NCI-H128 (cell line): Measurements from ENCODE around the gene NRCAM.
"Not testable (repeated sequence)": the region's sequence is repeated elsewhere in the genome, so short reads cannot be mapped to it uniquely, and the experiment has no call there.

ENCODE experiments used
- DNase-seq: peaks from one replicate; lab custom pipeline; 2025; ENCODE audit not compliant: unreplicated experiment; lab: John Stamatoyannopoulos, UW

The NRCAM gene

GRCh38 chr7:108455998-108456677 is at the start of gene NRCAM:
NRCAM (minus strand) TSS chr7:108456436; CDS start chr7:108240064, 216,372 bp downstream.
- DNase-seq, result peak; percentile 72

GRCh38 chr7:108504576-108504975 is 48.3 kb upstream of the NRCAM start:
- DNase-seq, result not testable (repeated sequence)

- no peak for DNase-seq
These were observed 47.1 kb upstream of the NRCAM start for GRCh38 chr7:108503112-108504026.

- no peak for DNase-seq
These were observed 43.3 kb upstream of the NRCAM start for GRCh38 chr7:108499566-108499965.

- no peak for DNase-seq
These were observed 42.2 kb upstream of the NRCAM start for GRCh38 chr7:108498481-108498880.

GRCh38 chr7:108497082-108497725 is 41.0 kb upstream of the NRCAM start:
- peak; percentile 25 for DNase-seq

- no peak for DNase-seq
These were observed 36.5 kb upstream of the NRCAM start for GRCh38 chr7:108492742-108493141.

- DNase-seq, result no peak
These were observed 32.7 kb upstream of the NRCAM start for GRCh38 chr7:108488768-108489538.

- no peak for DNase-seq
These were observed 31.4 kb upstream of the NRCAM start for GRCh38 chr7:108487646-108488045.

- DNase-seq, result no peak
These were observed 30.2 kb upstream of the NRCAM start for GRCh38 chr7:108486291-108486966.

GRCh38 chr7:108484137-108484536 is 27.9 kb upstream of the NRCAM start:
- no peak for DNase-seq

GRCh38 chr7:108480311-108480710 is 24.1 kb upstream of the NRCAM start:
- DNase-seq, result no peak

GRCh38 chr7:108479751-108480150 is 23.5 kb upstream of the NRCAM start:
- no peak for DNase-seq

- no peak for DNase-seq
These were observed 22.9 kb upstream of the NRCAM start for GRCh38 chr7:108479118-108479517.

GRCh38 chr7:108468246-108468645 is 12.0 kb upstream of the NRCAM start:
- DNase-seq, result no peak

GRCh38 chr7:108467391-108467790 is 11.2 kb upstream of the NRCAM start:
- no peak for DNase-seq

GRCh38 chr7:108466322-108466721 is 10.1 kb upstream of the NRCAM start:
- not testable (repeated sequence) for DNase-seq

- DNase-seq, result no peak
These were observed 8.5 kb upstream of the NRCAM start for GRCh38 chr7:108464743-108465142.

GRCh38 chr7:108463613-108464012 is 7.4 kb upstream of the NRCAM start:
- DNase-seq, result no peak

- no peak for DNase-seq
These were observed 5.6 kb upstream of the NRCAM start for GRCh38 chr7:108461840-108462239.
